Smooth muscle cell (in vitro differentiated cells): Measurements from ENCODE around the gene NMNAT2. TPM values are rescaled to one million over a fixed set of nuclear protein-coding genes. Genes with fewer than 3 reads are reported as not detected.

Source experiments
- DNase-seq: peaks from one replicate; lab custom pipeline; 2025; ENCODE audit not compliant: unreplicated experiment; lab: John Stamatoyannopoulos, UW
- H2AFZ ChIP-seq: fragments of 200-600 bp; sonication (generic); 2 replicates; pipeline ENCODE4 v1.6.0; 2016; ENCODE audit warnings: antibody characterized with exemption, low read depth, mild to moderate bottlenecking
- H3F3A ChIP-seq: fragments of 200-600 bp; sonication (generic); 2 replicates; pipeline ENCODE4 v1.6.0; 2017; ENCODE audit warnings: antibody characterized with exemption, low read depth
- H3K27ac ChIP-seq: fragments of 200-600 bp; sonication (generic); 2 replicates; pipeline ENCODE4 v1.5.1; 2016; ENCODE audit warnings: low read depth, mild to moderate bottlenecking
- H3K27me3 ChIP-seq: fragments of 200-600 bp; sonication (generic); 2 replicates; pipeline ENCODE4 v1.6.1; 2016; ENCODE audit warnings: low read depth, mild to moderate bottlenecking
- H3K36me3 ChIP-seq: fragments of 200-600 bp; sonication (generic); 2 replicates; pipeline ENCODE4 v1.5.1; 2016; ENCODE audit warnings: low read depth
- H3K4me1 ChIP-seq: fragments of 200-600 bp; sonication (generic); 2 replicates; pipeline ENCODE4 v1.5.1; 2016; ENCODE audit warnings: low read depth
- H3K4me2 ChIP-seq: fragments of 200-600 bp; sonication (generic); 2 replicates; pipeline ENCODE4 v1.6.0; 2016; ENCODE audit warnings: mild to moderate bottlenecking
- H3K4me3 ChIP-seq: fragments of 200-600 bp; sonication (generic); 2 replicates; pipeline ENCODE4 v1.5.1; 2016; ENCODE audit warnings: mild to moderate bottlenecking
- H3K79me2 ChIP-seq: fragments of 200-600 bp; sonication (generic); 2 replicates; pipeline ENCODE4 v1.6.0; 2016; ENCODE audit warnings: low read depth, mild to moderate bottlenecking
- H3K9ac ChIP-seq: fragments of 200-600 bp; sonication (generic); 2 replicates; pipeline ENCODE4 v1.6.0; 2016; ENCODE audit warnings: low read depth
- H3K9me3 ChIP-seq: fragments of 200-600 bp; sonication (generic); replicated peaks from 2 replicates; pipeline ENCODE4 v1.5.1; 2016; ENCODE audit warnings: low read depth
- H4K20me1 ChIP-seq: fragments of 200-600 bp; sonication (generic); 2 replicates; pipeline ENCODE4 v1.6.0; 2016; ENCODE audit warnings: low read depth
- WGBS: methylation state at CpG from one replicate; pipeline ENCODE4 v1.1.7; 2016; ENCODE audit warnings: low lambda C conversion rate; 5-methylcytosine and 5-hydroxymethylcytosine counted together
- polyA plus RNA-seq: library from polyadenylated mRNA; unstranded; fragments of >200 nt; fragmentation: Nextera tagmentation; extraction: Ambion mirVana; gene quantifications from 2 replicates; pipeline ENCODE4 v1.2.1, GENCODE V29; 2016
- total RNA-seq: library from RNA; depleted of rRNA; stranded (reverse); fragments of >200 nt; gene quantifications from 2 replicates; pipeline ENCODE4 v1.2.3, GENCODE V29; 2014
- TF ChIP-seq, protein P1 (sequence below): fragments of 200-600 bp; sonication (generic); IDR thresholded peaks from 2 replicates; pipeline ENCODE4 v1.5.1; 2017; ENCODE audit warnings: borderline replicate concordance, mild to moderate bottlenecking, antibody characterized with exemption; ENCODE audit not compliant: insufficient read depth, poor library complexity, severe bottlenecking

The NMNAT2 gene
- total and polyA plus RNA-seq, 2 experiments from 2014 or later, result 0.22 to 0.43 TPM

DNA sequence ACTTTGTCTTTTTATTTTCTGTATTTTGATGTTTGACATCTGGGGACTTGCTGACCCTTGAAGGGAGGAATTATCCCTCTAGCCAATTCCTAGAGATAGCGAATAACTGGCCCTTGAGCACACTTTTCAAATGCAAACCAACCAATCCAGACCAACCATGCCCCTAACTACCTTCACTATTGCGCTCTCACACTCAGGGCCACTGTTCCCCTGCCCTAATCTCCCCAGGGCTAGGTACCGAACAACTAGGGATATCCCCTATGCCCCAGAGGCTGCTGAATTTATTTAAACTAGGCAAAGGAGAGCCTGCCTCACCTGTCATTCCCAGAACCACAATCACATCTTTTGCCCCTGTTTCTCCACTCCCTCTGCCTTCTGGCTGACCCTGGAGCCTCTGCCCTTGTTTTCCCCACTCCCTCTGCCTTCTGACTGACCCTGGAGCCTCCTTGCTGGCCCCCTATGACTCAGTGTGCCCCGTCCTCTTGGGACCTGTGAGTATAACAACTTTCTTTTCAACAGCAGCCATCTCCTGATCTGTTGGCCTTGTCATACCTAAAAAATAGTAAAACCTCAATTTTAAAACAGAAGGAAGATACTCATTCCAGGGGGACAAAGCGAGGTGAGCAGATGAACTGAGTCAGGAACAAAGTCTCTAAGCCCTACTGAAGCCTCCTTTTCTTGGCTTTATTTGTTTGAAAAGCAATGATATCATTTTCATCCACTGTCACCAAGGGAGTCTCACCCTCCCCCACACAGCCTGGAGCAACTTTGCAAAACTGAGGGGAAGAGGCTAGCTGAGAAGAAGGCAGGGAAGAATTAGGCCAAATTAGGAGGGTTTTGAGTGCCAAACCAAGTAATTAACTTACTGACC lies 115.5 kb downstream of the NMNAT2 start:
- H3K9ac ChIP-seq, result no peak overlapping the region
- DNase-seq, result no peak
- TF ChIP-seq, protein P1, sequence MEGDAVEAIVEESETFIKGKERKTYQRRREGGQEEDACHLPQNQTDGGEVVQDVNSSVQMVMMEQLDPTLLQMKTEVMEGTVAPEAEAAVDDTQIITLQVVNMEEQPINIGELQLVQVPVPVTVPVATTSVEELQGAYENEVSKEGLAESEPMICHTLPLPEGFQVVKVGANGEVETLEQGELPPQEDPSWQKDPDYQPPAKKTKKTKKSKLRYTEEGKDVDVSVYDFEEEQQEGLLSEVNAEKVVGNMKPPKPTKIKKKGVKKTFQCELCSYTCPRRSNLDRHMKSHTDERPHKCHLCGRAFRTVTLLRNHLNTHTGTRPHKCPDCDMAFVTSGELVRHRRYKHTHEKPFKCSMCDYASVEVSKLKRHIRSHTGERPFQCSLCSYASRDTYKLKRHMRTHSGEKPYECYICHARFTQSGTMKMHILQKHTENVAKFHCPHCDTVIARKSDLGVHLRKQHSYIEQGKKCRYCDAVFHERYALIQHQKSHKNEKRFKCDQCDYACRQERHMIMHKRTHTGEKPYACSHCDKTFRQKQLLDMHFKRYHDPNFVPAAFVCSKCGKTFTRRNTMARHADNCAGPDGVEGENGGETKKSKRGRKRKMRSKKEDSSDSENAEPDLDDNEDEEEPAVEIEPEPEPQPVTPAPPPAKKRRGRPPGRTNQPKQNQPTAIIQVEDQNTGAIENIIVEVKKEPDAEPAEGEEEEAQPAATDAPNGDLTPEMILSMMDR, result no peak
- H3F3A ChIP-seq, result no peaks in the 10 kb centered on the region
- H2AFZ ChIP-seq, result peak overlapping the region; percentile 42
- no peak overlapping the region for H3K4me2 ChIP-seq
- no peaks in the 10 kb centered on the region for H3K9me3 ChIP-seq
- H3K27me3 ChIP-seq, result no peaks in the 10 kb centered on the region
- no peak overlapping the region for H3K4me3 ChIP-seq
- H4K20me1 ChIP-seq, result no peaks in the 10 kb centered on the region
- no peaks in the 10 kb centered on the region for H3K36me3 ChIP-seq
- no peak overlapping the region for H3K27ac ChIP-seq
- peaks cover 8% of the 10 kb centered on the region for H3K4me1 ChIP-seq
- WGBS, result 80% methylated on average over 5 of the region's 5 CpGs
- H3K79me2 ChIP-seq, result no peaks in the 10 kb centered on the region

DNA sequence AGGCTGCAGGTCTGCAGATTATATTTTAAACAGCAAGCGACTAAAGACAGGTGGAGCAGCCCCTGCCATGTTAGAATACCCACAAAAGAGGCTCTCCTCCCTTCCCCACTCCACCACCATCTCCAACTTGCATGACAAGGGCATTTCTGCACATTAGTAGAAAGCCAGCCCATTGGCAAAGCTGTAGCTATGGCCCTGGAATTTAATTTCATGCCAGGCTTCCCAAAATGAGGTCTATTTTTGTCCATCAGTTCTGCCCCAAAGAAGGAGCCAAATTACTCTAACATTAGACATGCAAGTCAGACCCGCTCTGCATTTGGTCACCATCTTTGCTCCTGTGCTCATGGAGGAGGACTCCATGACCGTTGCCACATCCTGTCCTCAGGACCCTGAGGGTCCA lies 116.9 kb downstream of the NMNAT2 start:
- Histone ChIP-seq H3K27me3 (no peaks in the 10 kb centered on the region), H3K4me2 (no peak overlapping the region), H3K79me2 (no peaks in the 10 kb centered on the region), H3K4me1 (peaks cover 8% of the 10 kb centered on the region), H4K20me1 (no peaks in the 10 kb centered on the region), H3K27ac (no peak overlapping the region), H3F3A (no peaks in the 10 kb centered on the region), H3K9me3 (no peaks in the 10 kb centered on the region), H3K9ac (no peak overlapping the region), H3K4me3 (no peak overlapping the region), H2AFZ (no peak overlapping the region), H3K36me3 (no peaks in the 10 kb centered on the region)
- TF ChIP-seq, protein P1, result no peak
- 74% methylated on average over 3 of the region's 3 CpGs for WGBS
- DNase-seq, result no peak

DNA sequence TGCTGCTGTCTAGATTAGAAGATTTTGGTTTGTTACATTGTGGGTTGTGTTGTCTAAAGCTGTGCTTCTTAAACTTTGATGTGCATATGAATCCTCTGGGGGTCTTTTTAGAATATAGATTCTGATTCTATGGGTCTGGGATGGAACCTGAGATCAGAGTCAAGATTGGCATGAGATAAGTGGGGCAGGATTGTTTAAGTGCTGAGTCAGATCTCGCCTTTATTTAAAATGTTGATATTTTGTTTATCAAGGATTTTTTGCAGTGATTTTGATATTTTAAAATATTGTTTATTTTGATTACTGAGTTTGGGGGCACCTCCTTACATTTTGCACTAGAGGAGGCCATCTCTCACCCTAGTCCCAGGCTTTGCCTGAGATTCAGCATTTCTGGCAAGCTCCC lies 117.4 kb downstream of the NMNAT2 start:
- WGBS, result 93% methylated on average over 1 of the region's 1 CpG
- H4K20me1 ChIP-seq, result no peaks in the 10 kb centered on the region
- no peaks in the 10 kb centered on the region for H3K9me3 ChIP-seq
- H2AFZ ChIP-seq, result no peak overlapping the region
- no peak overlapping the region for H3K4me3 ChIP-seq
- peaks cover 8% of the 10 kb centered on the region for H3K4me1 ChIP-seq
- H3K79me2 ChIP-seq, result no peaks in the 10 kb centered on the region
- TF ChIP-seq, protein P1, result no peak
- no peaks in the 10 kb centered on the region for H3F3A ChIP-seq
- no peaks in the 10 kb centered on the region for H3K36me3 ChIP-seq
- no peak overlapping the region for H3K27ac ChIP-seq
- no peak for DNase-seq
- H3K27me3 ChIP-seq, result no peaks in the 10 kb centered on the region
- H3K4me2 ChIP-seq, result no peak overlapping the region
- H3K9ac ChIP-seq, result no peak overlapping the region

DNA sequence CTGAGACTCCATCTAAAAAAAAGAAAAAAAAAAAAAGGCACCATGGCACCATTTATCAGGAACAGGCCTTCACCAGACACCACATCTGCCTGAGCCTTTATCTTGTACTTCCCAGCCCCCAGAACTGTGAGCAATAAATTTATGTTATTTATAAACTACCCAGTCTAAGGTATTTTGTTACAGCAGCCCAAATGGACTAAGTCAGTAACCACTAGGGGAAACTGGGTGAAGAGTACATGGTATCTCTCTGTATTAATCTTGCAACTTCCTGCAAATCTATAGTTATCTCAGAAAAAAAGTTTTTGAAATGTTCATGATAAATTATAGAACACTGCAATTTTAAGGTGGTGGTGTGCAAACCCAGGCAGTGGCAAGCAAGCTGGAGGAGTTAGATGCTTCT lies 117.8 kb downstream of the NMNAT2 start:
- no peaks in the 10 kb centered on the region for H4K20me1 ChIP-seq
- TF ChIP-seq, protein P1, result no peak

More for the DNA sequence above, 117.8 kb downstream of the NMNAT2 start:
- Histone ChIP-seq H3K4me1 (peaks cover 8% of the 10 kb centered on the region), H3K79me2 (no peaks in the 10 kb centered on the region), H3F3A (no peaks in the 10 kb centered on the region), H3K27ac (no peak overlapping the region), H3K9ac (no peak overlapping the region), H3K9me3 (no peaks in the 10 kb centered on the region), H2AFZ (no peak overlapping the region), H3K4me3 (no peak overlapping the region), H3K4me2 (no peak overlapping the region), H3K27me3 (no peaks in the 10 kb centered on the region), H3K36me3 (no peaks in the 10 kb centered on the region)
- no peak for DNase-seq
